Neural cell (in vitro differentiated cells): ENCODE measurements around the gene PACS1.

Experiments used
- EP300 ChIP-seq: fragments of 450-650 bp; conservative IDR thresholded peaks from 2 replicates; pipeline ENCODE4 v1.6.1; 2014; ENCODE audit warnings: antibody characterized with exemption, mild to moderate bottlenecking, moderate library complexity; ENCODE audit not compliant: poor library complexity, severe bottlenecking
- EZH2 ChIP-seq: fragments of 200-600, 300-800 bp; shearing (Covaris generic), sonication (generic); IDR thresholded peaks from 2 replicates; pipeline ENCODE4 v1.6.1; 2014; ENCODE audit warnings: antibody characterized with exemption, low read length, borderline replicate concordance, mild to moderate bottlenecking; ENCODE audit not compliant: insufficient read depth, poor library complexity, severe bottlenecking
- MXI1 ChIP-seq: fragments of 450-650 bp; conservative IDR thresholded peaks from 2 replicates; pipeline ENCODE4 v1.6.1; 2014; ENCODE audit warnings: antibody characterized with exemption, mild to moderate bottlenecking; ENCODE audit not compliant: poor library complexity, severe bottlenecking
- REST ChIP-seq: IDR thresholded peaks from 2 replicates; pipeline ENCODE4 v1.6.1; 2012; ENCODE audit warnings: borderline replicate concordance
- TF ChIP-seq, protein P1 (sequence below): fragments of 450-650 bp; IDR thresholded peaks from 2 replicates; pipeline ENCODE4 v1.5.1; 2014; ENCODE audit warnings: antibody characterized with exemption, mild to moderate bottlenecking, moderate library complexity; ENCODE audit not compliant: poor library complexity, severe bottlenecking

- TF ChIP-seq, protein P1, sequence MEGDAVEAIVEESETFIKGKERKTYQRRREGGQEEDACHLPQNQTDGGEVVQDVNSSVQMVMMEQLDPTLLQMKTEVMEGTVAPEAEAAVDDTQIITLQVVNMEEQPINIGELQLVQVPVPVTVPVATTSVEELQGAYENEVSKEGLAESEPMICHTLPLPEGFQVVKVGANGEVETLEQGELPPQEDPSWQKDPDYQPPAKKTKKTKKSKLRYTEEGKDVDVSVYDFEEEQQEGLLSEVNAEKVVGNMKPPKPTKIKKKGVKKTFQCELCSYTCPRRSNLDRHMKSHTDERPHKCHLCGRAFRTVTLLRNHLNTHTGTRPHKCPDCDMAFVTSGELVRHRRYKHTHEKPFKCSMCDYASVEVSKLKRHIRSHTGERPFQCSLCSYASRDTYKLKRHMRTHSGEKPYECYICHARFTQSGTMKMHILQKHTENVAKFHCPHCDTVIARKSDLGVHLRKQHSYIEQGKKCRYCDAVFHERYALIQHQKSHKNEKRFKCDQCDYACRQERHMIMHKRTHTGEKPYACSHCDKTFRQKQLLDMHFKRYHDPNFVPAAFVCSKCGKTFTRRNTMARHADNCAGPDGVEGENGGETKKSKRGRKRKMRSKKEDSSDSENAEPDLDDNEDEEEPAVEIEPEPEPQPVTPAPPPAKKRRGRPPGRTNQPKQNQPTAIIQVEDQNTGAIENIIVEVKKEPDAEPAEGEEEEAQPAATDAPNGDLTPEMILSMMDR = no peak
- no peak for TF ChIP-seq EZH2
- no peak for TF ChIP-seq REST
- TF ChIP-seq MXI1 = no peak
- no peak for TF ChIP-seq EP300
Measured at GRCh38 chr11:66037327-66037726, 32.7 kb upstream of the PACS1 start.
